K562 (cell line): ENCODE measurements around the gene LIF. TPM values are rescaled to one million over a fixed set of nuclear protein-coding genes. Genes with fewer than 3 reads are reported as not detected.

Source experiments
- ATAC-seq: fragments of 200-7000 bp; cut with Tn5 transposase; 3 replicates; pipeline ENCODE4 v1.9.1; 2020; ENCODE audit warnings: moderate library complexity
- BruUV-seq: library from RNA; stranded (reverse); fragments of 400-500 nt; replicated peaks from 2 replicates; lab custom pipeline; 2021; lab: Mats Ljungman, UMichigan
- CTCF ChIA-PET: fragments of 300-600 bp; formaldehyde crosslinking; extraction: SDS; loops from one replicate; lab custom pipeline; 2021; ENCODE audit warnings: low intra/inter-chr PET ratio; lab: Yijun Ruan, JAX
- POLR2A ChIA-PET: fragments of 300-600, 350-650 bp; sonication (Branson Sonifier 250); formaldehyde crosslinking; extraction: SDS; loops from one replicate; lab custom pipeline; 2021; ENCODE audit warnings: antibody characterized with exemption, inconsistent platforms; lab: Yijun Ruan, JAX
- DNase-seq, 4 experiments: peaks; one replicate each; pipeline versions ENCODE4 v3.0.0 to v3.0.0-alpha.2; 2011 to 2018; ENCODE audit warnings: low spot score in 3 of 4, mixed read lengths in 3 of 4; ENCODE audit errors: extremely low read depth in 1 of 4
- FAIRE-seq: peaks from 2 replicates; lab custom pipeline; 2011; peaks lifted over from hg19 to GRCh38; lab: Jason Lieb, UNC
- H2AFZ ChIP-seq: 2 replicates; pipeline ENCODE4 v1.6.0; 2011; ENCODE audit warnings: low read depth, low read length, control low read depth, inconsistent platforms
- H3K27ac ChIP-seq: fragments of 200-600 bp; 3 replicates; pipeline ENCODE4 v1.8.0; 2011; ENCODE audit warnings: low read depth, mild to moderate bottlenecking, control low read depth, inconsistent platforms, low read length, moderate library complexity, mixed read lengths; ENCODE audit errors: extremely low read depth
- H3K27me3 ChIP-seq, 2 experiments: fragments of 300-600 bp in 1 of 2; 2 replicates in 1 of 2; 3 replicates in 1 of 2; pipeline versions ENCODE4 v1.6.0 to v1.8.0; 2011; ENCODE audit warnings: inconsistent platforms in 2 of 2, low read length in 2 of 2, mild to moderate bottlenecking in 1 of 2, mixed read lengths in 1 of 2, moderate library complexity in 1 of 2; ENCODE audit not compliant: control insufficient read depth in 2 of 2, insufficient read depth in 2 of 2
- H3K36me3 ChIP-seq: fragments of 300-600 bp; 3 replicates; pipeline ENCODE4 v1.8.0; 2011; ENCODE audit warnings: mild to moderate bottlenecking, low read length, inconsistent platforms; ENCODE audit not compliant: control insufficient read depth, insufficient read depth
- H3K4me1 ChIP-seq, 2 experiments: fragments of 200-600 bp in 1 of 2; replicated peaks in 1 of 2; 2 replicates in 1 of 2; 3 replicates in 1 of 2; pipeline versions ENCODE4 v1.5.1 to v1.8.0; 2011; ENCODE audit warnings: inconsistent platforms in 2 of 2, low read length in 2 of 2, mild to moderate bottlenecking in 1 of 2, mixed read lengths in 1 of 2, moderate library complexity in 1 of 2; ENCODE audit not compliant: control insufficient read depth in 2 of 2, insufficient read depth in 2 of 2
- H3K4me2 ChIP-seq: 2 replicates; pipeline ENCODE4 v1.6.1; 2011; ENCODE audit warnings: low read length, control low read depth, inconsistent platforms, mixed read lengths; ENCODE audit not compliant: insufficient read depth
- H3K4me3 ChIP-seq: fragments of 200-600 bp; sonication (generic), shearing (Covaris generic); 2 replicates; pipeline ENCODE4 v1.5.1; 2016; ENCODE audit warnings: control low read depth, inconsistent platforms
- H3K79me2 ChIP-seq: fragments of 200-600 bp; 3 replicates; pipeline ENCODE4 v1.8.0; 2011; ENCODE audit warnings: low read length, inconsistent platforms; ENCODE audit not compliant: control insufficient read depth, insufficient read depth
- H3K9ac ChIP-seq, 2 experiments: 2 replicates each; pipeline versions ENCODE4 v1.6.0 to v1.6.1; 2011; ENCODE audit warnings: low read depth in 2 of 2, low read length in 2 of 2, control low read depth in 1 of 2, inconsistent platforms in 1 of 2, mild to moderate bottlenecking in 1 of 2, mixed read lengths in 1 of 2; ENCODE audit not compliant: insufficient read depth in 1 of 2
- H3K9me1 ChIP-seq: one replicate; pipeline ENCODE4 v1.6.0; 2011; ENCODE audit warnings: inconsistent platforms, mild to moderate bottlenecking, low read length, moderate library complexity; ENCODE audit not compliant: control insufficient read depth, insufficient read depth
- H3K9me3 ChIP-seq: replicated peaks from 2 replicates; pipeline ENCODE4 v1.5.1; 2011; ENCODE audit warnings: low read depth, low read length, inconsistent platforms; ENCODE audit not compliant: control insufficient read depth, insufficient read depth
- H4K20me1 ChIP-seq: replicated peaks from 2 replicates; pipeline ENCODE4 v1.6.1; 2011; ENCODE audit warnings: low read length, inconsistent platforms, mixed read lengths; ENCODE audit not compliant: control insufficient read depth, insufficient read depth
- EZH2 ChIP-seq: IDR thresholded peaks from 2 replicates; pipeline ENCODE4 v1.6.1; 2012; ENCODE audit warnings: low read depth, mild to moderate bottlenecking, inconsistent platforms, low read length, borderline replicate concordance
- GMEB1 ChIP-seq: fragments of 250-450 bp; sonication (Bioruptor Pico); IDR thresholded peaks from 2 replicates; pipeline ENCODE4 v1.4.0; 2020; ENCODE audit warnings: mild to moderate bottlenecking
- HMGXB4 ChIP-seq: sonication (generic); formaldehyde crosslinking; IDR thresholded peaks from 2 replicates; pipeline ENCODE4 v1.8.1; 2023; ENCODE audit warnings: mild to moderate bottlenecking, missing genetic modification reagents
- KLF1 ChIP-seq: fragments of 450-650 bp; IDR thresholded peaks from 2 replicates; pipeline ENCODE4 v1.6.1; 2016; ENCODE audit warnings: missing genetic modification characterization, missing compliant biosample characterization
- NBN ChIP-seq: fragments of 450-650 bp; IDR thresholded peaks from 2 replicates; pipeline ENCODE4 v1.6.1; 2016; ENCODE audit warnings: low read depth, mild to moderate bottlenecking
- ZNF324 ChIP-seq: fragments of 250-450 bp; sonication (Bioruptor Pico); IDR thresholded peaks from 2 replicates; pipeline ENCODE4 v1.4.0; 2020; ENCODE audit warnings: mild to moderate bottlenecking
- WGBS: fragments of 100-300 bp; shearing (Covaris generic); methylation state at CpG from one replicate; pipeline ENCODE4 v1.1.6; 2016; ENCODE audit warnings: low coverage, mixed read lengths; ENCODE audit not compliant: insufficient coverage; ENCODE audit errors: missing lambda C conversion rate; 5-methylcytosine and 5-hydroxymethylcytosine counted together
- in situ Hi-C: fragments of 300-500 bp; cut with MboI; formaldehyde crosslinking; loops from 4 replicates; pipeline ENCODE4 v1.15.0; 2018; ENCODE audit warnings: inconsistent platforms, mixed read lengths
- intact Hi-C: fragments of 100-400 bp; cut with micrococcal nuclease; formaldehyde crosslinking; loops from 2 replicates; pipeline ENCODE4 v1.14.2; 2022
- polyA plus RNA-seq, 8 experiments: library from polyadenylated mRNA; depleted of rRNA in 4 of 8; stranded (reverse) in 5 of 8; unstranded in 3 of 8; fragments of >200 nt; fragmentation: Nextera tagmentation in 2 of 8; fragmentation: Illumina TruSeq in 1 of 8; extraction: Ambion mirVana in 2 of 8; extraction: Trizol in 1 of 8; gene quantifications; 2 replicates each; pipeline versions ENCODE4 v1.2.1 to v1.2.3, GENCODE V29; 2011 to 2014; ENCODE audit warnings: inconsistent platforms in 1 of 8, missing spikeins in 1 of 8
- total RNA-seq, 7 experiments: library from RNA; depleted of rRNA in 6 of 7; stranded (reverse); fragments of >200 nt in 6 of 7; fragmentation: Illumina TruSeq in 2 of 7; extraction: Trizol in 2 of 7; gene quantifications; 2 replicates each; pipeline versions ENCODE4 v1.2.1 to v1.2.3, GENCODE V29; 2011 to 2021; ENCODE audit warnings: low replicate concordance in 1 of 7

Gene LIF
- total and polyA plus RNA-seq, 9 of the 15 experiments (the other 6 are each of a cell fraction or from before 2014, with no cell fraction given): 0.05 to 0.39 (median 0.18) TPM; not detected in 3

- Histone ChIP-seq H3K4me3 (no peak overlapping the region), H3K9ac (no peak overlapping the region), H3K4me1 (peaks cover 3 to 23% of the 10 kb centered on the region in 2 experiments; a peak in 3 of 5 replicates), H3K79me2 (no peaks in the 10 kb centered on the region), H3K4me2 (no peak overlapping the region), H4K20me1 (0 out of 2 replicates have a peak, but pooled peaks cover 4% of the 10 kb centered on the region), H3K9me3 (no peaks in the 10 kb centered on the region), H3K27me3 (peaks cover 0 to 37% of the 10 kb centered on the region in 2 experiments; a peak in 2 of 5 replicates), H3K9me1 (no peaks in the 10 kb centered on the region), H3K27ac (no peak overlapping the region), H2AFZ (no peak overlapping the region), H3K36me3 (no peaks in the 10 kb centered on the region)
- no peak for ATAC-seq
- WGBS: 43% methylated on average over 7 of the region's 15 CpGs
- ChIA-PET POLR2A (interaction anchor here (0.5 to 0.6 kb wide), 2 partner anchors 8 to 64 kb away, joined by 3 read pairs; no protein-coding TSS in a partner anchor), CTCF (interaction anchor here (0.5 kb wide), 1 partner anchor 14 kb away, joined by 3 read pairs; no protein-coding TSS in a partner anchor)
- in situ Hi-C loops: loop anchor here (5.0 kb wide), 1 partner anchor 134 kb away; no protein-coding TSS in a partner anchor
- no TSS peak for BruUV-seq
- FAIRE-seq: no peak
- DNase-seq: no peak
- intact Hi-C loops: no loop called here
- TF ChIP-seq GMEB1 (CRISPR knock-in tag) (no peak), HMGXB4 (CRISPR knock-in tag) (no peak), ZNF324 (CRISPR knock-in tag) (no peak), NBN (no peak), EZH2 (no peak), KLF1 (no peak)
Observed at GRCh38 chr22:30241576-30242371, 4.8 kb downstream of the LIF start.
